Islet precursor cell (in vitro differentiated cells): Measurements from ENCODE around the gene STAC3.

Experiments used
- DNase-seq: peaks from one replicate; pipeline ENCODE4 v3.0.0-alpha.2; 2018

The STAC3 gene

GRCh38 chr12:57254506-57255280 is 3.7 kb upstream of the STAC3 start:
- no peak for DNase-seq

DNA sequence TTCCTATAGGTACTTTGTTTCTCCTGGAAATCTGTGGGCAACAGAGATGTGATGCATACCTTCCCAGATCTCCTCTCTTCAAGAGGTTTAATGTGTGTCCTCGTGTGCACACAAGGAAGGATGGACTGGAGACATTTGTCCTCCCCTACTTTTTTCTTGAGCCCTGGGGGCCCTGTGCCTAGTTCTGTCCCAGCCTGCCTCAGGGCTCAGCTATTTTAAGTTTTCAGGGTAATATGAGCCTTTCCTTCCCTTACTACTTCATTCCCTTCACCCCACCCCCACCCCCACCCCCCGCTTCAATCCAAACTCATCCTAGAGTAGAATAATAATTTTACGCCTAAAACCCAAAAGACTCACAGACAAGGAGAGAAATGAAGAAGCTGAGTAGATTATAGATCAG is 446 bp downstream of the STAC3 start:
- DNase-seq: no peak

DNA sequence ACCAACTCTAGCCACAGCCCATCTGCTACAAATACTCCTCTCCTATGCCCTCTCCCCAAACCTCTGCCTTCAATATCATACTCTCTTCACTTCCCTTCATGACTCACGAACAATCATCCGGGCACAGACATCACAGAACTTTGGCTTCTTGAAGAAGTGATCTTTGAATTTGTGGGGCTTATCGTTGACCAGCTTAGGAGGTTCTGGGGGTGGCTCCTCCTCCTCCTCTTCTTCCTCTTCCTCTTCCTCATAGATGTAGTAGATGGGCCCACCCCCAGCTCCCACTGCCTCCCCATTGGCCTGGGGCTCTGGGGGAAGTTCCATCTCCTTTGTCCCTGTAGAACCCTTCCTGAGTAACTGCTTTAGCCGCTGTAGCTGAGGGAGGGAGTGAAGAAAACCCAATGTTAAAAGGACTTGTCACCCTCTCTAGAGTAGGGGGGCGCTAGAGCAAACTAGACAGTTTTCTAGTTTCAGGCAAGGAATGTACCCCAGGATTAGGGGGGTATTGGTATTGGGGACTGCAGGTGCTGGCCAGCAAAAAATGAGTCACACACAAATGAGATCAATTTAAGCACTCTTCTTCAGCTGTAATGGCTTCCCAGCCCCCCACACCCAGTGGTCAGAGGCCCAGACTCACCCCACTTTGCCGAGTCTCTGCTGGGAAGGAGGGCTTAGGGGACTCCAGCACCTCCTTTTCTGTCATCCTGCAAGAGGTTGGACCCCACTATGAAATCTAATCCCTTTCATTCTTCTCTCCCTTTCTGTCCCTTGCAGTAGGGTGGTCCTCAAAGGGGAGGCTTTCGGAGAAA is 1.8 kb downstream of the STAC3 start:
- DNase-seq: no peak

GRCh38 chr12:57247041-57247440 is 3.9 kb downstream of the STAC3 start:
- DNase-seq: no peak

GRCh38 chr12:57244312-57244696 is 6.7 kb downstream of the STAC3 start:
- DNase-seq: no peak

- DNase-seq: peak; percentile 95
Observed at GRCh38 chr12:57243521-57244311, 7.3 kb downstream of the STAC3 start.

- peak; percentile 94 for DNase-seq
Observed at GRCh38 chr12:57242691-57243454, 8.1 kb downstream of the STAC3 start.

DNA sequence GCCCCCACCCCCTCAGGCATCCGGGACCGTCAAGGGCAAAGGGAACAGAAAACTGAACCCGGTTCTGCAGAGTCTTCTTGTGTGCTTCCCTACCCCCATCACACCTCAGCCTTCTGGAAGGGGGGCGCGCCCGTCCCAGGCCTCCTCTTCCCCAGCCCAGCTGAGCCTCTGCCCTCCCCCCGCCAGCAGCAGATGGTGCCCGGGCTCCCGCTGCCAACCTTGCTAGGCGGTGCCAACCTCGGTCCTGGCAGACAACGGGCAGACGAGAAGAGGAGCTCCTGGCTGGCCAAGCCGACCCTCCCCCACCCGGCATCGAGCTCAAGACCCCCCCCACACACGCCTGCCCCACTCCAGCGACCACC is 8.7 kb downstream of the STAC3 start:
- DNase-seq: no peak

GRCh38 chr12:57241402-57242310 is 9.3 kb downstream of the STAC3 start:
- no peak for DNase-seq

GRCh38 chr12:57240926-57241401 is 10.0 kb downstream of the STAC3 start:
- peak; percentile 93 for DNase-seq

DNA sequence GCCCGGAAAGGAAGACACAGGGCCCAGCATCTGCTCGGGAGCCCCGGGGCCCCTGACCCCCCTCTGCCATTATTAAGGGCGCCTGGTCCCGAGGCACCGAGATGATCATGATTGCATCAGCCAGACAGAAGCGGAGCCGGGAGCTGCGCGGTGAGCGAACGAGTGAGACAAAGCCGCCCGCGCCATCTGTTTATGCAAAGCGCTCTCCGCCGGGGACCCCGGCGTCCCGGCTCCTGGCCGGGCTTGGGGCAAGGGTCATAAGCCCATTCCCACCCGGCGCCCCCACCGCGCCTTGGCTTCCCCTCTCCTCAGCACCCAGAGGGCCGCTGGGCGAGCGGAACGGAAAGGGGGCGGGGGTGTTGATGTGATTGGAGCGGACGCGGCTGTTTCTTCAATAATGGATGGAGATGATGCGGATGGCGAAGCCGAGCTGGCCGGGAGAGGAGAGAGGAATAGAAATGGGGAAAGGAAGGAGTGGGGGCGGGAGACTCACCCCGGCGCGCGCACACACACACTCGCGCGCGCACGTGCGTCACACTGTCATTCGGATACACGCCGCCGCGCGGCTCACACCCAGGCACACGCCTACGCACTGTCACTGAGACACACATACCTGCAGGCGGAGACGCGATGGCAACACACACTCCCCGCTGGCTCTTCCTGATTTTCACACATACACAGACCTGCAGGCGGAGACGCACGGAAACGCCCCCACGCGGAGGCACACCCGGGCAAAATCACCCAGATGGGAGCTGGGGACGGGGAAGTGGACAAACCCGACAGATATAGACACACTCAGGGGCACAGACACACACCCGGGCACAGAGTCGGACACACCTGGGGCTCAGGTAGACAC is 10.7 kb downstream of the STAC3 start:
- DNase-seq: peak; percentile 85

DNA sequence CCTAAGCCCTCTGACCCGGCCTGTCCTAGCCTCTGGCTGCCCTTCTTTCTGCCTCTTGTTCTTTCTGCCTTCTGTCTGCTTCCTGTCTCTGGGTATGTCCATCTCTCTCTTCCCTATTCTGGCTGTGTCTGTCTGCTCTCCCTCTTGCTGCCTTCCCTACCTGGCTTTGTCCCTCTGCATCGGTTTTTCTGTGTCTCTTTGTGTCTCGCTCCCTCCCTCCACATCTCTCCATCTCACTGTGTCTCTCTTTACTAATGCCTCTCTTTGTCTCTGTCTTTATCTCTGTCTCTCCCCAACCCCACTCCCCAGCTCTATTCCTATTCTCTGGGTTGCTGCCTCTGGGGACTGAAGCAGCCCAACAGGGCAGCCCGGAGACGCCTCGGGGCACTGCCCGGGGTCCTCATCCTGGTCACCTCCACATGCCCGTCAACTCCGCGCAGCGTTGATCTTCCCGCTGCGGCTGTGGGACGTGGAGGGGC is 11.4 kb downstream of the STAC3 start:
- no peak for DNase-seq

GRCh38 chr12:57238854-57239554 is 12.0 kb downstream of the STAC3 start:
- peak; percentile 97 for DNase-seq

DNA sequence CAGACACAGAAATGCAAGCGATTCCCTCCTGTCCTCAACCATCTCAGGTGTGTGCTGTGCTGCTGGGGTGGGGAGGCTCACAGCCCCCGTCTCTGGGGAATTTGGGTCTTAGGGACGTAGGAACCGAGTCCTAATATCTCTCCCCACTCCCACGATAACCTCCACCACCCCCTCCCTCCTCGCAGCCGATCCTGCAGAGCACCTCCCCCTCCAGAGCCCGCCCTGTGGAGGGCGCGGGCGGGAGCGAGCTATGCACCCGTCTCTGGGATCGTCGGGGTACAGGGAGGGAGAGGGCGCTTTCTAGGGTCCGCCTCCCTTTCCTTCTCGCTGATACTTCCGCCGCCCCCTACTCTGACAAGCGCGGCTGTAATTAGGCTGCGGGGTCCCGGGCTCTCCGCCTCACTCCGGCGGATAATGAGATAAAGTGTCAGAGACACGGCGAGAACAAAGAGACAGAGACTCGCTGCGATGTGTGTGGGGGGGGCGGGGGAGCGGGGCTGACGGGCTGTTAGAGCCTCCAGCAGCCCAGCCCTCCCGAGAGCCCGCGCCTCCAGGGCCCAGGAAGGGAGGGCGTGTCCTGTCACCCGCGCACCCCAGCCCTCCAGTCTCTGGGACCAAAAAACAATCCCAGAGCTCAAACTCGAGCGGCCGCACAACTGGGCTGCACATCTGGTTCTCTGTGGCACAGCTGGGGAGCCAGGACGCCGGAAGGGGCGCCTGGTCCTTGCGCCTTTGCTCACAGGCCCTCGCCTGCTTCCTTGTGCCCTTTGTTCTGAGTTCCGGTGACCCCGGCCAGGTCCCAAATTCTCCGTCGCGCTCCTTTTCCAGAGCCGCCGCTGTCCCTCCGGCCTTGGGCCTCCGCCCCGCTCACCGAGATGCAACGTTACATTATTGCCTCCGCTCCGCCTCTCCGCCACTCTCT is 12.8 kb downstream of the STAC3 start:
- peak; percentile 73 for DNase-seq

GRCh38 chr12:57237596-57237931 is 13.4 kb downstream of the STAC3 start:
- no peak for DNase-seq

- peak; percentile 69 for DNase-seq
Observed at GRCh38 chr12:57236925-57237595, 13.9 kb downstream of the STAC3 start.

- DNase-seq: peak; percentile 72
Observed at GRCh38 chr12:57236201-57236924, 14.6 kb downstream of the STAC3 start.
